AG09319 (cell line): ENCODE measurements around the gene CCDC137.

ENCODE experiments used
- DNase-seq: peaks from one replicate; pipeline ENCODE4 v3.0.0-alpha.2; 2010; ENCODE audit warnings: low read depth; ENCODE audit errors: extremely low read depth
- CTCF ChIP-seq: IDR thresholded peaks from 2 replicates; pipeline ENCODE4 v1.5.1; 2011; ENCODE audit warnings: low read depth, mild to moderate bottlenecking, inconsistent platforms, low read length, moderate library complexity

CCDC137 gene

GRCh38 chr17:81662002-81662401, 4.5 kb upstream of the CCDC137 start:
- no peak for TF ChIP-seq CTCF
- no peak for DNase-seq

- DNase-seq: no peak
- TF ChIP-seq CTCF: no peak
Measured at GRCh38 chr17:81664051-81664470, 2.5 kb upstream of the CCDC137 start.

DNA sequence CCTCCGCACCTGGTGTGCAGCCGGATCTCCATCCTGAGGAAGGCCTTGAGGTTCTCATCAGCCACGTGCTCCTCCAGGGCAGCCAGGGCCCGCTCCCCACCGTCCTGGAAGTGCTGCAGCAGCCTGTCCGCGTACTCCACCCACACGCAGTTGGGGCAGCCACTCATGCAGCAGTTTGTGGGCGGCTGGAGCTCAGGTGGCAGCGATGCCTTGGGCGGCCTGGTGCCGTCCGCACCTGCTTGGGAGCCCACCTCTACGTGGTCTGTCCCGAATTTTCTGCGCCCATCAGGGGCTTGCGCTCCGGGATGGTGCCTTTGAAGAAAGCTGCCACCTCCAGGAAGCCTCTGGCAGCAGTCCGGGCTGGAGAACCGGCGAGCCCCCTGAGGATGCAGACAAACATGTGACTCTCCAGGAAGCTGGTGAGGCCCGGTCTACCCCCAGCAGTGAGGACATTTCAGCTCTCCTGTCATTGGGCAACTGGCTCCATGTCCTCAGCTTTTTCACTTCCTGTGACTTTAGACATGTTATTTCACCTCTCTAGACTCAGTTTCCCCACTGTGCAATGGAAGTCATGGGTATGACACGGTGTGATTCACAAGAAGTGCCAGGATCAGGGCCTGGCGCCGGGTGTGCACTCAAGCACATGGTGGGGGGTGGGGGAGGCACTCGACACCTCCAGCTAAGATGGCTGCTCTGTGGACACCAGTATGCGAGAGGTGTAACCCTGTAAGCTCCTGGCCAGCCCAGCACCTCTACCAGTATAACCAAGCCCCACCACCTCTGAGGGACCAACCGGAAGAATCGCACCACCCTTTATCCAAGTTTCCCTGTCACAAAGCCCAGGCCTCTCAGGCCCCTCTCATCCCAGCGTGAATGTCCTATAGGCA, 1.1 kb upstream of the CCDC137 start:
- no peak for TF ChIP-seq CTCF
- no peak for DNase-seq

- TF ChIP-seq CTCF: no peak
- no peak for DNase-seq
Measured at GRCh38 chr17:81666092-81666341, 520 bp upstream of the CCDC137 start.

GRCh38 chr17:81667754-81668153, 1.2 kb downstream of the CCDC137 start:
- no peak for TF ChIP-seq CTCF
- DNase-seq: no peak

DNA sequence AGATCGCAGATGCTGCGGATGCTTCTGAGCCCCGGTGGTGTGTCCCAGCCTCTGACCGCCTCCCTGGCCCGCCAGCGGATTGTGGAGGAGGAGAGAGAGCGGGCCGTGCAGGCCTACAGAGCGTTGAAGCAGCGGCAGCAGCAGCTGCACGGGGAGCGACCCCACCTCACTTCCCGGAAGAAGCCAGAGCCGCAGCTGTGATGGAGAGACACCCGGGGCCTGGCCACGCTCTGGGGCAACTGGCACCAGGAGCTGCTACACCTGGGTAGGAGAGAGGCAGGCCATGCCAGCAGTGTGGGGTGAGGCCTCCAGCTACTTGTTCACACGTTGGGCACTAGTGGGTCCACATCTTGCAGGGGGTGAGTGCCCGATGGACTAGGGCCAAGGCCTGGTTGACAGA, 6.0 kb downstream of the CCDC137 start:
- TF ChIP-seq CTCF: no peak
- DNase-seq: no peak

DNA sequence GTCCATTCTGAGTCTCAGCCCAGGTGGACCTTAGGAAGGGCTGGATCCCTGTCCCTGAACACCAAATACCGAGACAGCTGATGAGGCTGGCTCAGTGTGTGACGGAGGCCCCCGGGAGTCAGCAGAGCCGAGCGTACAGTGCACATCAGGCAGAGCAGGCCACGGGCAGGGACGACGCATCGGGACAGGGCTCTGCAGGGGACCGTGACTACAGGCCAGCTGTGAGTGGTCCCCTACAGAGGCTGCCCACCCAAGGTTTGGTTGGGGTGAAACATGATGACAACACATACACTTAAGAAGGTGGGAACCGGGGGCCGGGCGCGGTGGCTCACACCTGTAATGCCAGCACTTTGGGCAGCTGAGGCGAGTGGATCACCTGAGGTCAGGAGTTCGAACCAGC, 6.4 kb downstream of the CCDC137 start:
- no peak for DNase-seq
- no peak for TF ChIP-seq CTCF
